ENCODE measurements around the gene C19orf53.

The C19orf53 gene

GRCh38 chr19:13823901-13824300 is 49.6 kb downstream of the C19orf53 start:
- Histone ChIP-seq H3K36me3 (ENCODE audit: control insufficient read depth in 5 of 5, insufficient read depth in 5 of 5, low read length in 5 of 5) (peaks cover 0 to 27% (median 14%) of the 10 kb centered on the region in 5 donors), H3K4me3 (ENCODE audit: low read depth in 1 of 5, low read length in 5 of 5) (no peak overlapping the region), H3K27ac (ENCODE audit: low read depth, low read length) (no peak overlapping the region), H3K27me3 (ENCODE audit: control insufficient read depth in 5 of 5, insufficient read depth in 4 of 5, low read length in 5 of 5) (no peaks in the 10 kb centered on the region), H3K4me1 (ENCODE audit: control insufficient read depth in 5 of 5, insufficient read depth in 5 of 5, low read length in 5 of 5) (peaks cover 4 to 15% (median 9%) of the 10 kb centered on the region in 5 donors), H3K9ac (ENCODE audit: low read length in 5 of 5) (no peak overlapping the region), H3K9me3 (ENCODE audit: control insufficient read depth in 5 of 5, low read length in 5 of 5) (no peaks in the 10 kb centered on the region)

- H3K27ac ChIP-seq (ENCODE audit: low read depth, low read length), result no peak overlapping the region
- H3K9me3 ChIP-seq (ENCODE audit: control insufficient read depth in 5 of 5, low read length in 5 of 5), result no peaks in the 10 kb centered on the region
- H3K4me1 ChIP-seq (ENCODE audit: control insufficient read depth in 5 of 5, insufficient read depth in 5 of 5, low read length in 5 of 5), result peaks cover 4 to 15% (median 9%) of the 10 kb centered on the region in 5 donors
- peaks cover 0 to 24% (median 14%) of the 10 kb centered on the region in 5 donors for H3K36me3 ChIP-seq (ENCODE audit: control insufficient read depth in 5 of 5, insufficient read depth in 5 of 5, low read length in 5 of 5)
- H3K9ac ChIP-seq (ENCODE audit: low read length in 5 of 5), result no peak overlapping the region
- no peaks in the 10 kb centered on the region for H3K27me3 ChIP-seq (ENCODE audit: control insufficient read depth in 5 of 5, insufficient read depth in 4 of 5, low read length in 5 of 5)
- H3K4me3 ChIP-seq (ENCODE audit: low read depth in 1 of 5, low read length in 5 of 5), result no peak overlapping the region
Observed at GRCh38 chr19:13824703-13825102, 50.4 kb downstream of the C19orf53 start.

GRCh38 chr19:13825489-13826441 is 51.5 kb downstream of the C19orf53 start:
- Histone ChIP-seq H3K4me3 (ENCODE audit: low read depth in 1 of 5, low read length in 5 of 5) (no peak overlapping the region), H3K9ac (ENCODE audit: low read length in 5 of 5) (no peak overlapping the region), H3K9me3 (ENCODE audit: control insufficient read depth in 5 of 5, low read length in 5 of 5) (no peaks in the 10 kb centered on the region), H3K27ac (ENCODE audit: low read depth, low read length) (no peak overlapping the region), H3K4me1 (ENCODE audit: control insufficient read depth in 5 of 5, insufficient read depth in 5 of 5, low read length in 5 of 5) (peaks cover 3 to 15% (median 9%) of the 10 kb centered on the region in 5 donors), H3K36me3 (ENCODE audit: control insufficient read depth in 5 of 5, insufficient read depth in 5 of 5, low read length in 5 of 5) (peaks cover 0 to 34% (median 24%) of the 10 kb centered on the region in 5 donors), H3K27me3 (ENCODE audit: control insufficient read depth in 5 of 5, insufficient read depth in 4 of 5, low read length in 5 of 5) (no peaks in the 10 kb centered on the region)

- Histone ChIP-seq H3K4me3 (ENCODE audit: low read depth in 1 of 5, low read length in 5 of 5) (no peak overlapping the region), H3K27ac (ENCODE audit: low read depth, low read length) (no peak overlapping the region), H3K36me3 (ENCODE audit: control insufficient read depth in 5 of 5, insufficient read depth in 5 of 5, low read length in 5 of 5) (peaks cover 0 to 38% (median 24%) of the 10 kb centered on the region in 5 donors), H3K4me1 (ENCODE audit: control insufficient read depth in 5 of 5, insufficient read depth in 5 of 5, low read length in 5 of 5) (peaks cover 3 to 15% (median 8%) of the 10 kb centered on the region in 5 donors), H3K9ac (ENCODE audit: low read length in 5 of 5) (no peak overlapping the region), H3K9me3 (ENCODE audit: control insufficient read depth in 5 of 5, low read length in 5 of 5) (no peaks in the 10 kb centered on the region), H3K27me3 (ENCODE audit: control insufficient read depth in 5 of 5, insufficient read depth in 4 of 5, low read length in 5 of 5) (no peaks in the 10 kb centered on the region)
Observed at GRCh38 chr19:13826652-13827235, 52.5 kb downstream of the C19orf53 start.

- no peak overlapping the region for H3K9ac ChIP-seq (ENCODE audit: low read length in 5 of 5)
- no peaks in the 10 kb centered on the region for H3K9me3 ChIP-seq (ENCODE audit: control insufficient read depth in 5 of 5, low read length in 5 of 5)
- H3K27me3 ChIP-seq (ENCODE audit: control insufficient read depth in 5 of 5, insufficient read depth in 4 of 5, low read length in 5 of 5), result no peaks in the 10 kb centered on the region
- peaks cover 3 to 8% (median 8%) of the 10 kb centered on the region in 5 donors for H3K4me1 ChIP-seq (ENCODE audit: control insufficient read depth in 5 of 5, insufficient read depth in 5 of 5, low read length in 5 of 5)
- H3K36me3 ChIP-seq (ENCODE audit: control insufficient read depth in 5 of 5, insufficient read depth in 5 of 5, low read length in 5 of 5), result peaks cover 0 to 38% (median 24%) of the 10 kb centered on the region in 5 donors
- no peak overlapping the region for H3K27ac ChIP-seq (ENCODE audit: low read depth, low read length)
- no peak overlapping the region for H3K4me3 ChIP-seq (ENCODE audit: low read depth in 1 of 5, low read length in 5 of 5)
Observed at GRCh38 chr19:13827656-13828055, 53.4 kb downstream of the C19orf53 start.

Data from subcutaneous abdominal adipose tissue (tissue), 5 donors.